Measurements from ENCODE around the gene PRX.

DNA sequence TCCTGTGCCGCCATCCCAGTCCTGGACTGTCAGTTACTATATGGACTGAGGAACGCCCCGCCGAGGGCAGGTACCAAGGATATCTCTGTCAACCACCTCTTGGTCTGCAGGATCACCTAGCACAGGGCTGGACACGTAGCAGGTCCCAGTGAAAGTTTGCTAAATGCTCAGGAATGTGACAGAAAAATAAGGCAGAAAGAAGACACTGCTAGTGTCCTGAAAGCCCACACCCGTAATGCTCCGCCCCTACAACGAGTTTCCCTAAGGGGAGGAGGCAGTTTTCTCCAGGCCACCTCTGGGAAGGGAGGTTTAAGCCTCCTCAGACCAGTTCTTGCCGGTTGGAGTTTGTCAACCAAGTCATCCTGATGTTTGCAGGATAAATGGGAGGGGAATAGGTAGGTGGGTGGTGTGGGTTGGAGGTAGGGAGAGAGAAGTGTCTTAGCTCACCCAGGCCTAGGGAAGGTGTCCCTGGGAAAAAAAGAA is 32.6 kb upstream of the PRX start:
- TF ChIP-seq POLR2A (IDR thresholded peaks at IDR 0.05), result no peak
- TF ChIP-seq, protein P1, sequence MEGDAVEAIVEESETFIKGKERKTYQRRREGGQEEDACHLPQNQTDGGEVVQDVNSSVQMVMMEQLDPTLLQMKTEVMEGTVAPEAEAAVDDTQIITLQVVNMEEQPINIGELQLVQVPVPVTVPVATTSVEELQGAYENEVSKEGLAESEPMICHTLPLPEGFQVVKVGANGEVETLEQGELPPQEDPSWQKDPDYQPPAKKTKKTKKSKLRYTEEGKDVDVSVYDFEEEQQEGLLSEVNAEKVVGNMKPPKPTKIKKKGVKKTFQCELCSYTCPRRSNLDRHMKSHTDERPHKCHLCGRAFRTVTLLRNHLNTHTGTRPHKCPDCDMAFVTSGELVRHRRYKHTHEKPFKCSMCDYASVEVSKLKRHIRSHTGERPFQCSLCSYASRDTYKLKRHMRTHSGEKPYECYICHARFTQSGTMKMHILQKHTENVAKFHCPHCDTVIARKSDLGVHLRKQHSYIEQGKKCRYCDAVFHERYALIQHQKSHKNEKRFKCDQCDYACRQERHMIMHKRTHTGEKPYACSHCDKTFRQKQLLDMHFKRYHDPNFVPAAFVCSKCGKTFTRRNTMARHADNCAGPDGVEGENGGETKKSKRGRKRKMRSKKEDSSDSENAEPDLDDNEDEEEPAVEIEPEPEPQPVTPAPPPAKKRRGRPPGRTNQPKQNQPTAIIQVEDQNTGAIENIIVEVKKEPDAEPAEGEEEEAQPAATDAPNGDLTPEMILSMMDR (IDR thresholded peaks at IDR 0.05), result no peak
